Measurements from ENCODE around the gene ZNF628.

Gene ZNF628

DNA sequence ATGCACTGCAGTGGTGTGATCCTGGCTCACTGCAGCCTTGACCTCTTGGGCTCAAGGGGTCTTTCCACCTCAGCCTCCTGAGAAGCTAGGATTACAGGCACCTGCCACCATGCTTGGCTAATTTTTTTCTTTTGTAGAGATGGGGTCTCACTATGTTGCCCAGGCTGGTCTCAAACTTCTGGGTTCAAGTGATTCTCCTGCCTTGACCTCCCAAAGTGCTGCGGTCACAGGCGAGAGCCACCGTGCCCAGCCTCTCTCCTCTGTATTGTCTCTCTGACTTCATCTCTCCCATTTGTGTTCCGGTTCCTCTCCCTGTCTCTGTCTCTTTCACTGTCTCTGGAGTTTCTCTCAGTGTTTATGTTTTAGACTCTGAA, 10.2 kb upstream of the ZNF628 start:
- Histone ChIP-seq H3K36me3 (ENCODE audit: control insufficient read depth, insufficient read depth, low read length) (no peaks in the 10 kb centered on the region), H3K4me3 (ENCODE audit: extremely low read depth, insufficient read depth, low read length, poor library complexity, severe bottlenecking) (no peak overlapping the region), H3K4me1 (ENCODE audit: control insufficient read depth, insufficient read depth, low read length, poor library complexity, severe bottlenecking) (peaks cover 2% of the 10 kb centered on the region), H3K27ac (ENCODE audit: low read depth, low read length, severe bottlenecking) (no peak overlapping the region), H3K9me3 (ENCODE audit: control insufficient read depth, low read length) (no peaks in the 10 kb centered on the region)
- WGBS, 2 experiments (ENCODE audit: insufficient coverage in 2 of 2): 91 to 96% methylated on average over 4 of the region's 4 CpGs

DNA sequence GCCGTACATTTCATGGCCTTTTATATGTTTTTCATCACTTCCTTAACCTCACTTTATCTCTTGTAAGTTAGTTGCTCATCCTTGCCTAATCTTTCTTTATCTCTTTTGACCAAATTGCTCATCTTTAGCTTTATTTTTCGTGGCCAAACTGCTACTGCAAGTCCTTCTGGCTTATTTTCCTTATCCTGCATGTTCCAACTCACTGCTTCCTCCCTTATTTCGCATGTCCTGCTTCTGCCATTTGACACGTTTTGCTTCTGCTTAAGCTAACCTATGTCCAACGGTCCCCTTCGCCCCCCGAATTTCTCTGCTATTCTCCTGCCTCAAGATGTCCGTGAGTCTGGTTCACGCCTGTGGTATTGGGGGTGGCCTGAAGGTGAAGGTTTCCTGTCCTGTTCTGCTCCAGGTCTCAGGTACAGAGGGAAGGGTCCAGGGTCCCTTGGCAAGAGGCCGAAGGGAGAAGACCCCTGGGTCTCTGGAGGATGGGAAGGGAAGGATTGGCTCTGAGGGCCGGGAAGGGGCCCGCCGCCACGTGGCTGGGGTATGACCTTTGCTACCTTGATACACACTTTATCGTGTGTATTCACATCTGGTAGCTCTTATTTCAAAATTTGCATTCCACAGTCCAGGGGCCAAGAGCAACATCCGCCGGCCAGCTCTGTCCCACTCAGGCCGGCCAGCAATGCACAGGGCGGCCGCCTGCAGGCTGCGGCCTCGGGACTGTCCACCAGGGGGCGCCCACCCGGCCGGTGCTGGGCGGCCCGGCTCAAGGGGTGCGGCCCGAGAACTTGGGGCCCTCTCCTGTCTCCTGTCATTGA, 9.0 kb upstream of the ZNF628 start:
- Histone ChIP-seq H3K4me1 (ENCODE audit: control insufficient read depth, insufficient read depth, low read length, poor library complexity, severe bottlenecking) (no peaks in the 10 kb centered on the region), H3K27ac (ENCODE audit: low read depth, low read length, severe bottlenecking) (no peak overlapping the region), H3K9me3 (ENCODE audit: control insufficient read depth, low read length) (no peaks in the 10 kb centered on the region), H3K36me3 (ENCODE audit: control insufficient read depth, insufficient read depth, low read length) (no peaks in the 10 kb centered on the region), H3K4me3 (ENCODE audit: extremely low read depth, insufficient read depth, low read length, poor library complexity, severe bottlenecking) (no peak overlapping the region)
- WGBS, 2 experiments (ENCODE audit: insufficient coverage in 2 of 2): 33 to 57% methylated on average over 17 to 24 of the region's 29 CpGs

DNA sequence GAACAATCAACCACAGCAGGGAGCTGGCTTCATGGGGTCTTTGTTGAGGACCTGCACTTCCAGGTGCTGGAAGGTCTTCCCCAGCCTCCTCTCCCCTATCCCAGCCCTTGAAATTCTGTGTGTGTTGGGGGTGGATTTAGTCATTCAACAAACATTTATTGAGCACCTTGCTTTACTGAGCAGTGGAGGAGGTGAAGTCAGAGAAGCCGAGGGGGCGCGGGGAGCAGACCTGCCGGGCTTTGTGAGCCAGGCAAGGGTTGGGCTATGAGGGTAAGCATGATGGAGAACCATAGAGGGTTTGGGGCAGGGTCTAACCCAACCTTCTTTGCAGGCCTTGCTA, 8.4 kb upstream of the ZNF628 start:
- Histone ChIP-seq H3K4me3 (ENCODE audit: extremely low read depth, insufficient read depth, low read length, poor library complexity, severe bottlenecking) (no peak overlapping the region), H3K4me1 (ENCODE audit: control insufficient read depth, insufficient read depth, low read length, poor library complexity, severe bottlenecking) (peaks cover under 1% of the 10 kb centered on the region), H3K27ac (ENCODE audit: low read depth, low read length, severe bottlenecking) (no peak overlapping the region), H3K36me3 (ENCODE audit: control insufficient read depth, insufficient read depth, low read length) (no peaks in the 10 kb centered on the region), H3K9me3 (ENCODE audit: control insufficient read depth, low read length) (no peaks in the 10 kb centered on the region)
- 0 to 4% methylated on average over 1 to 4 of the region's 4 CpGs for WGBS, 2 experiments (ENCODE audit: insufficient coverage in 2 of 2)

DNA sequence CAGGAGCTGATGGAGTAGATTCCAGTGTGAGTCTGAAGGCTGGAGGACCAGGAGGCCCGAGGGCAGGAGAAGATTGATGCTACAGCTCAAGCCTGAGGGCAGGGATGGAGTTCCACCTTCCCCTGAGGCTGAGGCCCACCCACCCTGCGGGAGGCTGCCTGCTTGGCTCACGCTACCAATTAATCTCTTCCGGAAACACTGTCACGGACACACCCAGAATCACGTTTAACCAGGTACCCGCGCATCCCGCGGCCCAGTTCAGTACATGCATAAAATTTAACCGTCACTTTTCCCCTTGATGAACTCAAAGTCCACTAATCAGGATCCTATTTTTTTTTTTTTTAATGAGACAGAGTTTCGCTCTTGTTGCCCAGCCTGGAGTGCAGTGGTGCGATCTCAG, 5.2 kb upstream of the ZNF628 start:
- Histone ChIP-seq H3K9me3 (ENCODE audit: control insufficient read depth, low read length) (no peaks in the 10 kb centered on the region), H3K27ac (ENCODE audit: low read depth, low read length, severe bottlenecking) (no peak overlapping the region), H3K4me1 (ENCODE audit: control insufficient read depth, insufficient read depth, low read length, poor library complexity, severe bottlenecking) (peaks cover 6% of the 10 kb centered on the region), H3K36me3 (ENCODE audit: control insufficient read depth, insufficient read depth, low read length) (no peaks in the 10 kb centered on the region), H3K4me3 (ENCODE audit: extremely low read depth, insufficient read depth, low read length, poor library complexity, severe bottlenecking) (no peak overlapping the region)
- WGBS, 2 experiments (ENCODE audit: insufficient coverage in 2 of 2): 90 to 93% methylated on average over 11 to 13 of the region's 13 CpGs

DNA sequence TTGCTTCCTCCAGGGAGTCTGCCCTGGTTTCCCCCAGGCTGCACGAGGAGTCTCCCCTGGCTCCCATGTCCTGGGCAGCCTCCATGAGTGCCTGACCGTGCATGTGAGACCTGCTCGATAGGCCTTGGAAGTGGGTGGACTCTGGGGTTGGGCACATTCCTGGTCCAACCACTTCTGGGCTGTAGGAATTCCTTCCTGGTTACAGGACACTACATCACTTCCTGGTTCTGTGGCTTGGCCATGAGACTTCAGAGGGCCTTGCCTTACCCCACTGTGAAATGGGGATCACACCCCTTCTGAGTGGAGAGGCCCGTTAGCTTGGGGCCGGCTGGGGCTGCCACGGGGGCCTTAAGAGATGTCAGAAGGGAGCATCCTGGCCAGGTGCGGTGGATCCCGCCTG, 4.0 kb upstream of the ZNF628 start:
- 90 to 96% methylated on average over 8 of the region's 8 CpGs for WGBS, 2 experiments (ENCODE audit: insufficient coverage in 2 of 2)
- H3K4me1 ChIP-seq (ENCODE audit: control insufficient read depth, insufficient read depth, low read length, poor library complexity, severe bottlenecking): peaks cover 6% of the 10 kb centered on the region
- H3K9me3 ChIP-seq (ENCODE audit: control insufficient read depth, low read length): no peaks in the 10 kb centered on the region
- no peak overlapping the region for H3K4me3 ChIP-seq (ENCODE audit: extremely low read depth, insufficient read depth, low read length, poor library complexity, severe bottlenecking)
- H3K36me3 ChIP-seq (ENCODE audit: control insufficient read depth, insufficient read depth, low read length): no peaks in the 10 kb centered on the region
- no peak overlapping the region for H3K27ac ChIP-seq (ENCODE audit: low read depth, low read length, severe bottlenecking)

DNA sequence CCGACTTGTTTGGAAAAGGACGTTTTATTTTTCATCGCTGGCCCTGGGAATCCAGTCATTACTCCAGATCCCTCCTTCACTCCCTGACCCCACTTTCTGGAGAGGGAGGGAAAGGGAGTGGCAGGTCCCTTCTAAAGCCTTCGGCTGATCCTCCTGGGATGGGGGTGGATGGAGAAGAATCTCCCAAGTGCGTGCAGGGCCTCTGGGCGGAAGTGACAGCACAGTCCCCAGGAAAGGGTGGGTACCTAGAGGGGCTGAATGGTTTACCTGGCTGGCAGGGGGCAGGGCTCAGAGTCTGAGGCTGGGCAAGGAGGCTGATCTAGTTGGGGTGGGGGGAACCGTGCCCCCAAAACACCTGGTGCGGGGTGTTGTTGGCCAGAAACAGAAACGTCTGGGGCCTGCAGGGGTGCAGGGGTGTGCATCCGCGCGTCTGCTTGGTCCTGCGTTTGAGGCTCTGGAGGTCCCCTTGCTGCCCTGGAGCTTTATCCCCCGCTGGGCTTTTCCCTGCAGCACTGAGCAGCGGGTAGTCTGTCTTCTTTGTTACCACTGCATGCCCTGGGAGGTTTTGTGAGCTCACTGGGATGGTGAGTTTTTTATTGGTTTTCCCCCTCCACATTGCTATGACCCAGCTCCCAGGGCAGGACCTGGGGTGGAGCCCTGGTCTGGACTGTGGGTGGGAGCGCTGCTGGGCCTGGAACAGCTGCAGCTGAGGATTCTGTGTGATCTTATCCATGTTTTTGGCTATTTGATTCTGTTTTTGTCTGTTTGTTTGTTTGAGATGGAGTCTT, 3.0 kb upstream of the ZNF628 start:
- H3K27ac ChIP-seq (ENCODE audit: low read depth, low read length, severe bottlenecking): no peak overlapping the region
- no peaks in the 10 kb centered on the region for H3K36me3 ChIP-seq (ENCODE audit: control insufficient read depth, insufficient read depth, low read length)
- H3K9me3 ChIP-seq (ENCODE audit: control insufficient read depth, low read length): no peaks in the 10 kb centered on the region
- peaks cover 10% of the 10 kb centered on the region for H3K4me1 ChIP-seq (ENCODE audit: control insufficient read depth, insufficient read depth, low read length, poor library complexity, severe bottlenecking)
- H3K4me3 ChIP-seq (ENCODE audit: extremely low read depth, insufficient read depth, low read length, poor library complexity, severe bottlenecking): no peak overlapping the region
- 52 to 60% methylated on average over 7 to 8 of the region's 16 CpGs for WGBS, 2 experiments (ENCODE audit: insufficient coverage in 2 of 2)

DNA sequence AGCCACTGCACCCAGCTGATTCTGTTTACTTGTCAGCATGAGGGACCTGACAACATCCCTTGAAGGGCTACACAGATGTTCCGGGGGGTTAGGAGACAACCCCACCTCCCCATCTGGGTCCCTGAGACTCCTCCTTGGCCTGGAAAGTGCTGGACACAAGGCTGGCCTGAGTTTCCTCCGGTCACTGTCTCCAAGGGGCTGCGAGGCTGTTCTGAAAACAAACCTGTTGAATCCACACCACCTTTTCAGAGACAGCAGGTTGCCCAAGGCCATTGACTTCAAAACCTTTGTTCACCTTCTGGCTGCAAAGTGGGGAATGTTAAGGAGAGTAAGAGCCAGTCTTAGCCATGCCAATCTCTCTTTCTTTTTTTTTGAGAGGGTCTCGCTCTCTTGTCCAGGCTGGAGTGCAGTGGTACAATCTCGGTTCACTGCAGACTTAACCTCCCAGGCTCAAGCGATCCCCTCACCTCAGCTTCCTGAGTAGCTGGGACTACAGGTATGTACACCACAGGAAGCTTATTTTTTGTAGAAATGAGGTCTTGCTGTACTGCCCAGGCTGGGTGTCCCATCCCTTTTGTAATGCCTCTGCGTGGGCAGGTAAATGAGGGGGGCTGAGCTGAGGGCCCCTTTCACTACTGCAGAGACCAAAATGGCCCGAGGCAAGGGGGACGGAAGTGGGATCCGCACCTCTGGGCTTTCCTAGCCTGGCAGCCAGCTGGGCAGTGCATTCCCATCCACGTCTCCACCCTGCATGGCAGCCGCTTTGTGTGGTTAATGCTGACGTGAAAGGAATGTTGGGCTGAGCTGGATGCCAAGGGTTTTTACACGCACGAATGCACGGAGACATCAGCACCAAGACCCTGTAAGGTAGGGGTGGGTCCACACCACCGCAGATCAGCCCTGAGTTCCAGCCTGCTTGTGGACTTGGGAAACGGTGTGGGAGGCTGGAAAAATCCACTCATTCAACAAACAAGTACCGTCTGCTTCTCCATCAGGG, 1.9 kb upstream of the ZNF628 start:
- Histone ChIP-seq H3K36me3 (ENCODE audit: control insufficient read depth, insufficient read depth, low read length) (no peaks in the 10 kb centered on the region), H3K4me3 (ENCODE audit: extremely low read depth, insufficient read depth, low read length, poor library complexity, severe bottlenecking) (no peak overlapping the region), H3K4me1 (ENCODE audit: control insufficient read depth, insufficient read depth, low read length, poor library complexity, severe bottlenecking) (peaks cover 10% of the 10 kb centered on the region), H3K27ac (ENCODE audit: low read depth, low read length, severe bottlenecking) (no peak overlapping the region), H3K9me3 (ENCODE audit: control insufficient read depth, low read length) (no peaks in the 10 kb centered on the region)
- WGBS, 2 experiments (ENCODE audit: insufficient coverage in 2 of 2): 91 to 98% methylated on average over 12 to 13 of the region's 19 CpGs

DNA sequence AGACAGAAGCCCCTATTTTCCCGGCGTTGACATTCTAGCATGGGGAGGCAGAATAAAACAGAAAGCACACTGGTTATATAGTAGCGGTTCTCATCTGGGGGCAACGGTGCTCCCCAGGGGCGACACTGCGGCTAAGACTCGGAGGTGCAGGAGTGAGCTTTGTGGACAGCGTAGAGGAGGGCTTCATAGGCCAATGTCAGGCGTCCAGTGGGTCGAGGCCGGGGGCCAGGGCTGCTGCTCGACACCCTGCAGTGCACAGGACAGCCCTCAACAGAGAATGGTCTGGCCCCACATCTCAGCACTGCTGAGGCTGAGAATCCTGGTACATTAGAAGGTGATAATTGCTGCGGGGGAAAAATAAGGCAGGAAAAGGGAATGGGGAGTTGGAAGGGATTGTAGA, 1.5 kb downstream of the ZNF628 start:
- H3K4me1 ChIP-seq (ENCODE audit: control insufficient read depth, insufficient read depth, low read length, poor library complexity, severe bottlenecking): peaks cover 10% of the 10 kb centered on the region
- no peaks in the 10 kb centered on the region for H3K9me3 ChIP-seq (ENCODE audit: control insufficient read depth, low read length)
- H3K27ac ChIP-seq (ENCODE audit: low read depth, low read length, severe bottlenecking): no peak overlapping the region
- WGBS, 2 experiments (ENCODE audit: insufficient coverage in 2 of 2): 89 to 94% methylated on average over 13 of the region's 13 CpGs
- peak overlapping the region; percentile 62 for H3K4me3 ChIP-seq (ENCODE audit: extremely low read depth, insufficient read depth, low read length, poor library complexity, severe bottlenecking)
- H3K36me3 ChIP-seq (ENCODE audit: control insufficient read depth, insufficient read depth, low read length): peaks cover 10% of the 10 kb centered on the region

DNA sequence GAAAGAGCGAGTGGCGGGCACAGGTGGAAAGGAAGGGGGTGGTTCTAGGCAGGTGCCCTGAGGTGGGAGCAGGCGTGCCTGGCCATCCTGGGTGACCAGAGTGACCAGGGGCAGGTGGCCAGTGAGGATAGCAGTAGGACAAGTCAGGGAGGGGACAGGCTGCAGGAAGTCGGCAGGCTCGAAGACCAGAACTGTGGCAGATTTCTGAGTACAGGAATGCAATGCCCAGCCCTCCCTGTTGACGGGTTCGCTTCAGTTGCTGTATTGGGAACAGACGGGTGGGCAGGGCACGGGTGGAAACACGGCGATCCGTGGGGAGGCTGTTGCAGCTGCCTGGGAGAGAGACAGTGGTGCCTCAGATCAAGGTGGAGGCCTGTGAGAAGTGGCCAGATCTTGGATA, 1.9 kb downstream of the ZNF628 start:
- no peaks in the 10 kb centered on the region for H3K9me3 ChIP-seq (ENCODE audit: control insufficient read depth, low read length)
- H3K27ac ChIP-seq (ENCODE audit: low read depth, low read length, severe bottlenecking): no peak overlapping the region
- H3K4me1 ChIP-seq (ENCODE audit: control insufficient read depth, insufficient read depth, low read length, poor library complexity, severe bottlenecking): peaks cover 6% of the 10 kb centered on the region
- 90 to 94% methylated on average over 10 to 12 of the region's 12 CpGs for whole genome bisulfite sequencing, 2 experiments (ENCODE audit: insufficient coverage in 2 of 2)
- H3K36me3 ChIP-seq (ENCODE audit: control insufficient read depth, insufficient read depth, low read length): peaks cover 15% of the 10 kb centered on the region
- no peak overlapping the region for H3K4me3 ChIP-seq (ENCODE audit: extremely low read depth, insufficient read depth, low read length, poor library complexity, severe bottlenecking)

DNA sequence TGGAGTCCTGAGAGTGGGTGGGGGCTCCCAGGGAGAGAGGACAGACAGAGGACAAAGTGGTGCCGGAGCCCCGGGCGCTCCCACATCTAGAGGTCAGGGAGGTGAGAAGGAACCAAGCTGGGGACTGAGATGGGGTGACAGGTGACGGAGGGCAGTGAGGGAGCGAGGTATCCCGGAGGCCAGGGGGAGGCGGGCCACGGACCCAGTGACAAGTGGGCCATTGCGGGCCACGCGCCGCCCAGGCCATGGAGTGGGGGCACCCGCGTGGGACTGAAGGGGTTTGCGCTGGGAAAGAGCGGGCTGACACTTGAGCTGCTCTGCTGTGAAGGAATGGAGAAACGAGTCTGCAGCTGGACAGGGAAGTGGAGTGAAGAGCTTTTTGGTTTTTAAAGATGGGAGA, 2.6 kb downstream of the ZNF628 start:
- WGBS, 2 experiments (ENCODE audit: insufficient coverage in 2 of 2): 95 to 96% methylated on average over 14 to 15 of the region's 17 CpGs
- Histone ChIP-seq H3K4me1 (ENCODE audit: control insufficient read depth, insufficient read depth, low read length, poor library complexity, severe bottlenecking) (peaks cover 9% of the 10 kb centered on the region), H3K4me3 (ENCODE audit: extremely low read depth, insufficient read depth, low read length, poor library complexity, severe bottlenecking) (no peak overlapping the region), H3K27ac (ENCODE audit: low read depth, low read length, severe bottlenecking) (no peak overlapping the region), H3K36me3 (ENCODE audit: control insufficient read depth, insufficient read depth, low read length) (peaks cover 16% of the 10 kb centered on the region), H3K9me3 (ENCODE audit: control insufficient read depth, low read length) (no peaks in the 10 kb centered on the region)
